Left lung (tissue), 10 donors: ENCODE data around the gene PCBP3. TPM values are rescaled to one million over a fixed set of nuclear protein-coding genes. Genes with fewer than 3 reads are reported as not detected.

Experiments used
- ATAC-seq: fragments of 200-7000 bp; cut with Tn5 transposase; one replicate; pipeline ENCODE4 v1.9.1; 2020; ENCODE audit warnings: moderate library complexity
- DNase-seq, 4 donors: peaks; one replicate each; pipeline ENCODE4 v3.0.0-alpha.2; 2013 to 2020
- H3K27ac ChIP-seq, 2 donors: fragments of 200-600 bp; sonication (generic) in 1 of 2; one replicate each; pipeline versions ENCODE4 v1.5.0 to v1.8.0; 2020 to 2021
- H3K27me3 ChIP-seq, 2 donors: fragments of 200-600 bp; sonication (generic) in 1 of 2; one replicate each; pipeline versions ENCODE4 v1.5.0 to v1.8.0; 2020 to 2021
- H3K36me3 ChIP-seq, 2 donors: fragments of 200-600 bp; sonication (generic) in 1 of 2; one replicate each; pipeline versions ENCODE4 v1.5.0 to v1.8.0; 2020 to 2021
- H3K4me1 ChIP-seq, 2 donors: fragments of 200-600 bp; one replicate each; pipeline ENCODE4 v1.8.0; 2021
- H3K4me3 ChIP-seq, 2 donors: fragments of 200-600 bp; sonication (generic) in 1 of 2; one replicate each; pipeline versions ENCODE4 v1.5.0 to v1.8.0; 2020 to 2021; ENCODE audit warnings: mild to moderate bottlenecking in 1 of 2
- H3K9me3 ChIP-seq, 2 donors: fragments of 200-600 bp; sonication (generic) in 1 of 2; one replicate each; pipeline versions ENCODE4 v1.5.0 to v1.8.0; 2020 to 2021
- intact Hi-C, 2 donors: fragments of 100-400 bp; cut with DNase I; formaldehyde crosslinking; loops; one replicate each; pipeline versions ENCODE4 v1.11.2 to v1.14.2; 2022
- polyA plus RNA-seq, 6 donors: library from polyadenylated mRNA; unstranded; fragments of 120-200 nt; gene quantifications; one replicate each; pipeline ENCODE4 v1.2.1, GENCODE V29; 2013; ENCODE audit not compliant: insufficient read length in 6 of 6
- total RNA-seq, 2 donors: library from RNA; stranded (reverse); fragmentation: NEBNext Ultra II Directional; extraction: Animal tissue kit (Norgen Biotek cat#: 25700); gene quantifications; one replicate each; pipeline ENCODE4 v1.2.1, GENCODE V29; 2021
- TF ChIP-seq, protein P1 (sequence below), 2 donors: fragments of 200-600 bp; sonication (generic) in 1 of 2; IDR thresholded peaks; one replicate each; pipeline versions ENCODE4 v1.5.0 to v1.8.0; 2021; ENCODE audit warnings: antibody characterized with exemption in 2 of 2
- donor health status: DM: no; HTN: yes; CAD: no.
- donor health status: DM: no; HTN: no; CAD: no.

The PCBP3 gene
- total and polyA plus RNA-seq, 8 donors = 2.1 to 13.8 (median 3.0) TPM

DNA sequence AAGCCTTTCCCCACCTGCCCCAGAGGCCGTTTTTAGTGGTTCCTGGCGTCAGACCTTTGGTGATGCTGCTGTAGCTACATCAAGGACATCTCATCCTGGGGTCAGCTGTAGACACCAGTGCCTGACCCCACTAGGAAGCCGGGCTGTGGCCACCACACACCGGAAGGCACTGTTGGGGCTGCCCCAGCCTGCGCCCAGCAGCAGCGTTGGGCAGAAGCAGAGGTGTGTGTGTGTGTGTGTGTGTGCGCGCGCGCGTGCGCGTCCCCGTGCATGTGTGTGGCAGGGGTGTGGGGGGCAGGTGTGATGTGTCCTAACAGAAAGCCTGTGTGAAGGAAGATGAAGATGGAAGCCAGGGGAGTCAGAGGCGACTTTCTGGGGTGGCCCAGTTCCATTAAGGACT is 276.1 kb downstream of the PCBP3 start:
- intact Hi-C loops = no loop called here
- Histone ChIP-seq H3K9me3 (peaks cover 0 to 4% of the 10 kb centered on the region in 2 donors), H3K4me1 (no peaks in the 10 kb centered on the region), H3K27me3 (peaks cover 0 to 4% of the 10 kb centered on the region in 2 donors), H3K27ac (no peak overlapping the region), H3K4me3 (no peak overlapping the region), H3K36me3 (no peaks in the 10 kb centered on the region)
- TF ChIP-seq, protein P1, sequence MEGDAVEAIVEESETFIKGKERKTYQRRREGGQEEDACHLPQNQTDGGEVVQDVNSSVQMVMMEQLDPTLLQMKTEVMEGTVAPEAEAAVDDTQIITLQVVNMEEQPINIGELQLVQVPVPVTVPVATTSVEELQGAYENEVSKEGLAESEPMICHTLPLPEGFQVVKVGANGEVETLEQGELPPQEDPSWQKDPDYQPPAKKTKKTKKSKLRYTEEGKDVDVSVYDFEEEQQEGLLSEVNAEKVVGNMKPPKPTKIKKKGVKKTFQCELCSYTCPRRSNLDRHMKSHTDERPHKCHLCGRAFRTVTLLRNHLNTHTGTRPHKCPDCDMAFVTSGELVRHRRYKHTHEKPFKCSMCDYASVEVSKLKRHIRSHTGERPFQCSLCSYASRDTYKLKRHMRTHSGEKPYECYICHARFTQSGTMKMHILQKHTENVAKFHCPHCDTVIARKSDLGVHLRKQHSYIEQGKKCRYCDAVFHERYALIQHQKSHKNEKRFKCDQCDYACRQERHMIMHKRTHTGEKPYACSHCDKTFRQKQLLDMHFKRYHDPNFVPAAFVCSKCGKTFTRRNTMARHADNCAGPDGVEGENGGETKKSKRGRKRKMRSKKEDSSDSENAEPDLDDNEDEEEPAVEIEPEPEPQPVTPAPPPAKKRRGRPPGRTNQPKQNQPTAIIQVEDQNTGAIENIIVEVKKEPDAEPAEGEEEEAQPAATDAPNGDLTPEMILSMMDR (IDR thresholded peaks at IDR 0.05) = no peak
- DNase-seq (peak in 1 of 4 donors; percentile 60), ATAC-seq (no peak)

DNA sequence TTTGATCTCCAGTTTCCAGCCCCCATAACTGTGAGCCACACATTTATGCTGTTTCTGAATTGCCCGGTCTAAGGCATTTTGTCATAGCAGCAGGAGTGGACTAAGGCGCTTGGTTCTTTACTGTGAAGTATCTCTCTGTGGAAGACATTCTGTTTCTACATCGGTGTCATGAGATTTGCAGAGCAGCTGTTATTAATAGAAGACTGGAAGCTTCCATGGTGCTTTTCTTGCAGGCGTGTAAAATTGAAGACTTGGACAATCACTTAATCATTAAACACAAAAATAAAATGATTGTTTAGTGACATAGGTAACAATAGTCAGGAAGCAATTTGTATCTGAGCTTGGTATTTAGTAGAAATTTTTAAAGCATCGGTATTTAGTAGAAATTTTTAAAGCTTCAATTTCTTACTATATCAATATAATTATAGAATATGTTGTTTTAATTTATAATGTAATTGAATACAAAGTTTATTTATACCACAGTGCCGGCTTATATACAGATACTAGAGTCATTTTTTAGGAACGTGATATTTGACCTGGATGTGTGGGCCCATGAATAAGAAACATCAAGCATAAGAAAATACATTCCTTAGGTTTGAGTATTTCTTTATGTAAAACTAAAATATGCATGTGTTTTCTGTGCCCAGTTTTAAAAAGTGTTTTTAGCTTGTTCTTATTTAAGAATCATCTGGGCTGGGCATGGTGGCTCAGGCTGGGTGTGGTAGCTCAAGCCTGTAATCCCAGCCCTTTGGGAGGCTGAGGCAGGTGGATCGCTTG is 277.5 kb downstream of the PCBP3 start:
- Histone ChIP-seq H3K36me3 (no peaks in the 10 kb centered on the region), H3K27ac (no peak overlapping the region), H3K9me3 (peaks cover 0 to 4% of the 10 kb centered on the region in 2 donors), H3K27me3 (peaks cover 0 to 4% of the 10 kb centered on the region in 2 donors), H3K4me3 (no peak overlapping the region), H3K4me1 (no peaks in the 10 kb centered on the region)
- no peak for ATAC-seq
- TF ChIP-seq, protein P1 (IDR thresholded peaks at IDR 0.05) = no peak
- DNase-seq = no peak
- intact Hi-C loops = no loop called here

DNA sequence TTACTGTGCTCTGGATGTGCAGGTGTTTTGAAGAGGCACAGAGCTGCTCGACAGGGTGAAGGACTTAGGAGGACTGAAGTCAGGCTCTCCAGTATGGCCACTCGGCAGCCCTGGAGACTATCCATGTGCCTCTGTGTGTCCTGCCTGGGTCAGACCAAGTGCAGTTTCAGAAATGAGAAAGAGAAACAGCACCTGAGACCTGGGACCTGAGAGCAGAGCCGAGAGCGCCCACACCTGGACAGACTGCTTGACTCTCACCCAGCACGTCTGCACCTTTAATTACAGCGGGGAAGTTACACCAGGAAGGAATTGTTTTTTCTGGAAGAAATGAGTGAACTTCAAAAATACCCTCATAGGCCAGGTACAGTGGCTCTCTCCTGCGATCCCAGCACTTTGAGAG is 278.4 kb downstream of the PCBP3 start:
- Histone ChIP-seq H3K9me3 (peaks cover 0 to 4% of the 10 kb centered on the region in 2 donors), H3K36me3 (no peaks in the 10 kb centered on the region), H3K27ac (no peak overlapping the region), H3K27me3 (peaks cover 0 to 4% of the 10 kb centered on the region in 2 donors), H3K4me3 (no peak overlapping the region), H3K4me1 (no peaks in the 10 kb centered on the region)
- DNase-seq (no peak), ATAC-seq (no peak)
- intact Hi-C loops = no loop called here
- TF ChIP-seq, protein P1 (IDR thresholded peaks at IDR 0.05) = no peak

GRCh38 chr21:45922648-45923047 is 279.1 kb downstream of the PCBP3 start:
- no peak overlapping the region for H3K4me3 ChIP-seq
- H3K36me3 ChIP-seq = no peaks in the 10 kb centered on the region
- peaks cover 0 to 4% of the 10 kb centered on the region in 2 donors for H3K9me3 ChIP-seq
- peak in 1 of 4 donors; percentile 21 for DNase-seq
- H3K27me3 ChIP-seq = peaks cover 0 to 4% of the 10 kb centered on the region in 2 donors
- intact Hi-C loops = no loop called here
- TF ChIP-seq, protein P1 (IDR thresholded peaks at IDR 0.05) = no peak
- H3K4me1 ChIP-seq = no peaks in the 10 kb centered on the region
- ATAC-seq = no peak
- H3K27ac ChIP-seq = no peak overlapping the region

DNA sequence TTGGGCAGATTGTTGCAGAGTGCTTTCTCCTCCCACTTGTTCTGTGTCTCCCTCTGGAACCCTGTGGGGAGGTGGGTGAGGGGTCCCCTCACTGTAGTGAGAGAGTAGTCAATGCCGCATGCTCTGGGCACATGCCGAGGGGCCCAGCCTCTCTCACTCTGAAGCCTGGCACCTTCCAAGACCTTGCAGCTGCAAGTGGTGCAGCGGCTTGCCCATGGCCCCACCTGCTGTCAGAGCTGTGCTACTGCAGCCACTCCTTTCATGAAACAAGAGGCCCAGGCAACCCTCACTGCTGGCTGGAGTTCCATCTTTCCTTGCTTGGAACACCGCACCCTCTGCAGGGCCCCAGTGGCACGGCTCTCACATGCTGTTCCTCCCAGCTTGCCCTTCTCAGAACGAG is 279.6 kb downstream of the PCBP3 start:
- peaks cover 0 to 4% of the 10 kb centered on the region in 2 donors for H3K9me3 ChIP-seq
- ATAC-seq (peak; percentile 95), DNase-seq (peak; percentile 17 to 65 (median 53))
- H3K27ac ChIP-seq = no peak overlapping the region
- TF ChIP-seq, protein P1 (IDR thresholded peaks at IDR 0.05) = peak; percentile 62 to 72
- no peak overlapping the region for H3K4me3 ChIP-seq
- no peaks in the 10 kb centered on the region for H3K4me1 ChIP-seq
- intact Hi-C loops = no loop called here
- peaks cover 0 to 4% of the 10 kb centered on the region in 2 donors for H3K27me3 ChIP-seq
- no peaks in the 10 kb centered on the region for H3K36me3 ChIP-seq
